H1 (cell line): ENCODE measurements around the gene FXYD7. TPM values are rescaled to one million over a fixed set of nuclear protein-coding genes. Genes with fewer than 3 reads are reported as not detected.

Source experiments
- CTCF ChIA-PET: fragments of 300-600 bp; sonication (Branson Sonifier 250); formaldehyde crosslinking; loops from one replicate; lab custom pipeline; 2021; ENCODE audit not compliant: partially characterized antibody; lab: Charles Lee
- POLR2A ChIA-PET: fragments of 300-600 bp; sonication (Branson Sonifier 250); formaldehyde crosslinking; loops from one replicate; lab custom pipeline; 2021; ENCODE audit warnings: inconsistent platforms; ENCODE audit not compliant: partially characterized antibody; lab: Charles Lee
- DNase-seq, 2 experiments: peaks; one replicate each; pipeline versions ENCODE4 v3.0.0 to v3.0.0-alpha.2; 2010 to 2022; ENCODE audit warnings: low spot score in 2 of 2, low read depth in 1 of 2, mixed read lengths in 1 of 2
- FAIRE-seq: peaks from 2 replicates; lab custom pipeline; 2011; peaks lifted over from hg19 to GRCh38; lab: Jason Lieb, UNC
- H2AFZ ChIP-seq: 2 replicates; pipeline ENCODE4 v1.8.1; 2012; ENCODE audit warnings: low read length, inconsistent platforms
- H2AK5ac ChIP-seq: 2 replicates; pipeline ENCODE4 v1.6.1; 2013; ENCODE audit warnings: low read depth, low read length
- H2BK120ac ChIP-seq: replicated peaks from 2 replicates; pipeline ENCODE3; 2013; ENCODE audit warnings: low read depth, low read length, inconsistent platforms
- H2BK12ac ChIP-seq: 2 replicates; pipeline ENCODE4 v1.6.1; 2013; ENCODE audit warnings: low read depth, low read length
- H2BK15ac ChIP-seq: 2 replicates; pipeline ENCODE4 v1.6.1; 2013; ENCODE audit warnings: low read length
- H2BK20ac ChIP-seq: 2 replicates; pipeline ENCODE4 v1.6.1; 2013; ENCODE audit warnings: low read length
- H2BK5ac ChIP-seq: 2 replicates; pipeline ENCODE4 v1.6.1; 2013; ENCODE audit warnings: low read depth, low read length
- H3K14ac ChIP-seq: 2 replicates; pipeline ENCODE4 v1.6.1; 2013; ENCODE audit warnings: inconsistent platforms; ENCODE audit not compliant: insufficient read length
- H3K18ac ChIP-seq: 2 replicates; pipeline ENCODE4 v1.6.1; 2013; ENCODE audit warnings: low read length; ENCODE audit errors: extremely low read depth
- H3K23ac ChIP-seq: 2 replicates; pipeline ENCODE4 v1.6.1; 2013; ENCODE audit warnings: inconsistent platforms; ENCODE audit not compliant: insufficient read length
- H3K23me2 ChIP-seq: 2 replicates; pipeline ENCODE4 v1.6.1; 2013; ENCODE audit warnings: low read depth, low read length
- H3K27ac ChIP-seq: 2 replicates; pipeline ENCODE4 v1.6.1; 2011; ENCODE audit warnings: low read depth, low read length, inconsistent platforms
- H3K27me3 ChIP-seq, 4 experiments: replicated peaks in 1 of 4; 1 replicate in 1 of 4; 2 replicates in 3 of 4; pipeline versions ENCODE4 v1.6.1 to v1.8.1; 2011 to 2013; ENCODE audit warnings: low read length in 3 of 4, mild to moderate bottlenecking in 3 of 4, inconsistent platforms in 2 of 4, mixed read lengths in 2 of 4, moderate library complexity in 1 of 4; ENCODE audit not compliant: control insufficient read depth in 3 of 4, insufficient read depth in 3 of 4; ENCODE audit errors: extremely low read depth in 1 of 4
- H3K36me3 ChIP-seq, 4 experiments: 2 replicates each; pipeline versions ENCODE4 v1.6.1 to v1.8.1; 2011 to 2013; ENCODE audit warnings: mild to moderate bottlenecking in 4 of 4, low read length in 3 of 4, moderate library complexity in 2 of 4, control low read depth in 1 of 4, inconsistent platforms in 1 of 4; ENCODE audit not compliant: insufficient read depth in 4 of 4, control insufficient read depth in 2 of 4
- H3K4ac ChIP-seq: replicated peaks from 2 replicates; pipeline ENCODE3; 2013; ENCODE audit warnings: low read length, low read depth, mixed read lengths, inconsistent platforms; ENCODE audit not compliant: insufficient read length
- H3K4me1 ChIP-seq, 4 experiments: replicated peaks in 1 of 4; 1 replicate in 1 of 4; 2 replicates in 3 of 4; pipeline versions ENCODE4 v1.6.1 to v1.8.1; 2011 to 2013; ENCODE audit warnings: low read length in 3 of 4, inconsistent platforms in 2 of 4, mixed read lengths in 1 of 4; ENCODE audit not compliant: insufficient read depth in 4 of 4, control insufficient read depth in 3 of 4
- H3K4me2 ChIP-seq, 2 experiments: 2 replicates each; pipeline versions ENCODE4 v1.6.1 to v1.8.1; 2011 to 2013; ENCODE audit warnings: low read depth in 2 of 2, low read length in 2 of 2, control low read depth in 1 of 2, inconsistent platforms in 1 of 2, mild to moderate bottlenecking in 1 of 2; ENCODE audit not compliant: insufficient read depth in 1 of 2
- H3K4me3 ChIP-seq, 4 experiments: fragments of 200-600, 300-600 bp in 1 of 4; sonication (generic), shearing (Covaris generic), sonication (Bioruptor Twin) in 1 of 4; 2 replicates each; pipeline versions ENCODE4 v1.5.1 to v1.8.1; 2011 to 2016; ENCODE audit warnings: low read length in 4 of 4, low read depth in 3 of 4, control low read depth in 2 of 4, inconsistent platforms in 2 of 4, mild to moderate bottlenecking in 2 of 4, mixed read lengths in 1 of 4, moderate library complexity in 1 of 4; ENCODE audit not compliant: insufficient read depth in 2 of 4; ENCODE audit errors: extremely low read depth in 1 of 4
- H3K56ac ChIP-seq: replicated peaks from 2 replicates; pipeline ENCODE3; 2013; ENCODE audit warnings: low read depth, mild to moderate bottlenecking, mixed read lengths, low read length, inconsistent platforms; ENCODE audit not compliant: insufficient read length
- H3K79me1 ChIP-seq: 2 replicates; pipeline ENCODE4 v1.6.1; 2013; ENCODE audit warnings: low read depth, low read length, control low read depth
- H3K79me2 ChIP-seq, 2 experiments: 2 replicates each; pipeline versions ENCODE4 v1.6.1 to v1.8.1; 2012 to 2013; ENCODE audit warnings: low read length in 2 of 2, mild to moderate bottlenecking in 2 of 2, inconsistent platforms in 1 of 2; ENCODE audit not compliant: insufficient read depth in 2 of 2, control insufficient read depth in 1 of 2
- H3K9ac ChIP-seq, 4 experiments: replicated peaks in 1 of 4; 1 replicate in 1 of 4; 2 replicates in 3 of 4; pipeline versions ENCODE4 v1.6.1 to v1.8.1; 2011 to 2013; ENCODE audit warnings: low read depth in 3 of 4, low read length in 3 of 4, control low read depth in 2 of 4, mild to moderate bottlenecking in 2 of 4, moderate library complexity in 2 of 4, inconsistent platforms in 1 of 4; ENCODE audit errors: extremely low read depth in 1 of 4
- H3K9me3 ChIP-seq, 2 experiments: 2 replicates each; pipeline versions ENCODE4 v1.6.1 to v1.8.1; 2012 to 2013; ENCODE audit warnings: mild to moderate bottlenecking in 2 of 2, moderate library complexity in 2 of 2, control low read depth in 1 of 2, inconsistent platforms in 1 of 2, low read depth in 1 of 2, low read length in 1 of 2, mixed read lengths in 1 of 2; ENCODE audit not compliant: insufficient read depth in 2 of 2
- H4K20me1 ChIP-seq, 2 experiments: replicated peaks in 1 of 2; 2 replicates each; pipeline versions ENCODE3 to v1.8.1; 2011 to 2013; ENCODE audit warnings: inconsistent platforms in 2 of 2, low read length in 2 of 2, mild to moderate bottlenecking in 1 of 2; ENCODE audit not compliant: insufficient read depth in 2 of 2, control insufficient read depth in 1 of 2
- H4K5ac ChIP-seq: 2 replicates; pipeline ENCODE4 v1.6.1; 2013; ENCODE audit warnings: low read length, low read depth, mixed read lengths, inconsistent platforms; ENCODE audit not compliant: insufficient read length
- H4K8ac ChIP-seq: 2 replicates; pipeline ENCODE4 v1.8.0; 2013; ENCODE audit warnings: mild to moderate bottlenecking, moderate library complexity, low read length, inconsistent platforms; ENCODE audit not compliant: insufficient read depth; ENCODE audit errors: extremely low read depth
- H4K91ac ChIP-seq: replicated peaks from 2 replicates; pipeline ENCODE3; 2013; ENCODE audit warnings: low read length, mixed read lengths, inconsistent platforms; ENCODE audit not compliant: insufficient read length
- BCL11A ChIP-seq, 2 experiments: IDR thresholded peaks; one replicate each; pipeline ENCODE4 v1.6.1; 2011; ENCODE audit warnings: low read depth in 2 of 2, low read length in 2 of 2, mild to moderate bottlenecking in 2 of 2
- BRCA1 ChIP-seq: IDR thresholded peaks from 2 replicates; pipeline ENCODE4 v1.6.1; 2012; ENCODE audit warnings: low read depth, low read length, improper control_type of control experiment
- CEBPB ChIP-seq: IDR thresholded peaks from 2 replicates; pipeline ENCODE4 v1.6.1; 2012; ENCODE audit warnings: low read depth, low read length
- CTBP2 ChIP-seq: IDR thresholded peaks from 2 replicates; pipeline ENCODE4 v1.7.0; 2011; ENCODE audit warnings: borderline replicate concordance, mild to moderate bottlenecking, moderate library complexity, mixed read lengths, low read length; ENCODE audit not compliant: insufficient read depth, insufficient read length
- EZH2 ChIP-seq: fragments of 200-600 bp; sonication (generic); IDR thresholded peaks from 2 replicates; pipeline ENCODE4 v1.7.1; 2012; ENCODE audit warnings: low read depth, mild to moderate bottlenecking, moderate library complexity, low read length, inconsistent platforms; ENCODE audit not compliant: severe bottlenecking
- KDM4A ChIP-seq: IDR thresholded peaks from one replicate; pipeline ENCODE4 v1.7.1; 2012; ENCODE audit warnings: low read depth, mild to moderate bottlenecking, moderate library complexity, low read length, inconsistent platforms; ENCODE audit not compliant: severe bottlenecking
- RAD21 ChIP-seq, 2 experiments: IDR thresholded peaks in 1 of 2; conservative IDR thresholded peaks in 1 of 2; 2 replicates each; pipeline ENCODE4 v1.6.1; 2011; ENCODE audit warnings: low read depth in 2 of 2, low read length in 2 of 2, improper control_type of control experiment in 1 of 2, inconsistent platforms in 1 of 2, mild to moderate bottlenecking in 1 of 2, moderate library complexity in 1 of 2
- RXRA ChIP-seq: IDR thresholded peaks from 2 replicates; pipeline ENCODE4 v1.6.1; 2011; ENCODE audit warnings: low read depth, mild to moderate bottlenecking, low read length, moderate library complexity; ENCODE audit not compliant: insufficient read depth
- SAP30 ChIP-seq: fragments of 300-600 bp; sonication (generic); IDR thresholded peaks from 2 replicates; pipeline ENCODE4 v1.7.1; 2012; ENCODE audit warnings: low read length, moderate library complexity, mild to moderate bottlenecking, inconsistent platforms; ENCODE audit not compliant: insufficient read depth, insufficient replicate concordance
- SIRT6 ChIP-seq: IDR thresholded peaks from one replicate; pipeline ENCODE4 v1.7.1; 2012; ENCODE audit warnings: low read length, inconsistent platforms
- SIX5 ChIP-seq: IDR thresholded peaks from 2 replicates; pipeline ENCODE4 v1.6.1; 2011; ENCODE audit warnings: mild to moderate bottlenecking, low read depth, low read length
- SP1 ChIP-seq: IDR thresholded peaks from 2 replicates; pipeline ENCODE4 v1.6.1; 2011; ENCODE audit warnings: low read depth, low read length
- WGBS, 2 experiments: shearing (Covaris generic) in 1 of 2; methylation state at CpG; one replicate each; pipeline versions ENCODE4 v1.1.6 to v1.1.7; 2013 to 2015; ENCODE audit warnings: low lambda C conversion rate in 2 of 2, mixed read lengths in 2 of 2, inconsistent platforms in 1 of 2, low coverage in 1 of 2, missing lambda C conversion rate in 1 of 2; ENCODE audit not compliant: insufficient replicate concordance in 2 of 2, insufficient coverage in 1 of 2, insufficient read length in 1 of 2; ENCODE audit errors: extremely low coverage in 1 of 2, missing lambda C conversion rate in 1 of 2; 5-methylcytosine and 5-hydroxymethylcytosine counted together
- polyA plus RNA-seq, 7 experiments: library from polyadenylated mRNA; depleted of rRNA in 3 of 7; stranded (reverse) in 5 of 7; unstranded in 2 of 7; fragments of >200 nt in 5 of 7; fragments of 200-250 nt in 2 of 7; gene quantifications; 1 replicate in 5 of 7; 2 replicates in 1 of 7; 4 replicates in 1 of 7; pipeline versions ENCODE4 v1.2.1 to v1.2.3, GENCODE V29; 2011 to 2013; ENCODE audit warnings: missing spikeins in 2 of 7, mixed read lengths in 2 of 7
- total RNA-seq: library from RNA; stranded (reverse); fragmentation: NEBNext Ultra II Directional; extraction: Animal tissue kit (Norgen Biotek cat#: 25700); gene quantifications from 2 replicates; pipeline ENCODE4 v1.2.1, GENCODE V29; 2021

The FXYD7 gene
- total and polyA plus RNA-seq, 2 of the 8 experiments (the other 6 are each of a cell fraction or from before 2014, with no cell fraction given): 12.1 to 14.3 TPM

- H3K4me2 ChIP-seq: peak within 1 kb of the TSS in 1 of 2 experiments; percentile 34; a peak in 3 of 4 replicates
- H2BK15ac ChIP-seq: 0 out of 2 replicates have a peak within 1 kb of the TSS, but pooled peaks have one; percentile 25
- CTCF ChIA-PET: interaction anchor here (0.7 to 10.2 kb wide), 33 partner anchors 8 to 155 kb away, joined by 3 to 154 read pairs (median 5); partner anchors contain the start of genes FXYD3 and HPN
- no peak for TF ChIP-seq SAP30
- TF ChIP-seq CTBP2: no peak
- no peak for TF ChIP-seq RAD21 (IDR thresholded peaks at IDR 0.05 in 1 of 2, conservative IDR thresholded peaks at IDR 0.05 in 1 of 2; ENCODE audit: low read depth in 2 of 2, low read length in 2 of 2)
- TF ChIP-seq SIRT6: no peak
- no peak for TF ChIP-seq CEBPB
- no peak for TF ChIP-seq BCL11A (IDR thresholded peaks at IDR 0.05; ENCODE audit: low read depth in 2 of 2, low read length in 2 of 2)
- TF ChIP-seq BRCA1: no peak
- no peak for TF ChIP-seq RXRA
- TF ChIP-seq SIX5: no peak
- no peak for TF ChIP-seq EZH2
- TF ChIP-seq SP1: no peak
- no peak for TF ChIP-seq KDM4A
Measured at GRCh38 chr19:35134601-35135242, 8.3 kb upstream of the FXYD7 start, which contains the start of gene LGI4. LGI4 (minus strand) TSS chr19:35135059; CDS start chr19:35134680, 379 bp downstream.

More at GRCh38 chr19:35134601-35135242, 8.3 kb upstream of the FXYD7 start, which contains the start of gene LGI4:
- POLR2A ChIA-PET: interaction anchor here (0.7 to 2.8 kb wide), 14 partner anchors 7 to 165 kb away, joined by 3 to 9 read pairs (median 4); partner anchors contain the start of gene FXYD5
- H3K79me1 ChIP-seq: no peaks in the 10 kb centered on the region
- no peak within 1 kb of the TSS for H2BK20ac ChIP-seq
- H3K4me1 ChIP-seq: peaks cover 3 to 17% (median 12%) of the 10 kb centered on the region in 4 experiments; a peak in 6 of 7 replicates
- H3K14ac ChIP-seq: no peak within 1 kb of the TSS
- no peak within 1 kb of the TSS for H3K27ac ChIP-seq
- H3K23me2 ChIP-seq: peaks cover 4% of the 10 kb centered on the region
- H3K18ac ChIP-seq: peak within 1 kb of the TSS; percentile 51; the same call in 1 of the 2 replicates
- peak within 1 kb of the TSS; percentile 17 for H4K5ac ChIP-seq
- DNase-seq (no peak), FAIRE-seq (no peak)
- H3K23ac ChIP-seq: no peak within 1 kb of the TSS
- H3K4me3 ChIP-seq: peak within 1 kb of the TSS in 1 of 4 experiments; percentile 44; a peak in 2 of 8 replicates
- H3K79me2 ChIP-seq: no peaks in the 10 kb centered on the region
- H3K56ac ChIP-seq: no peak within 1 kb of the TSS
- no peak within 1 kb of the TSS for H3K4ac ChIP-seq
- 0 out of 2 replicates have a peak within 1 kb of the TSS, but pooled peaks have one; percentile 3 for H2BK12ac ChIP-seq
- H3K27me3 ChIP-seq: peaks cover 0 to 3% (median 0%) of the 10 kb centered on the region in 4 experiments; a peak in 1 of 7 replicates
- no peaks in the 10 kb centered on the region for H3K9me3 ChIP-seq
- H2AFZ ChIP-seq: no peak within 1 kb of the TSS
- H4K91ac ChIP-seq: no peak within 1 kb of the TSS
- no peak within 1 kb of the TSS for H3K9ac ChIP-seq
- peak within 1 kb of the TSS; percentile 37; the same call in 1 of the 2 replicates for H4K8ac ChIP-seq
- no peak within 1 kb of the TSS for H2BK120ac ChIP-seq
- H2AK5ac ChIP-seq: no peak within 1 kb of the TSS
- H3K36me3 ChIP-seq: no peaks in the 10 kb centered on the region
- peak within 1 kb of the TSS; percentile 44 for H2BK5ac ChIP-seq
- no peaks in the 10 kb centered on the region for H4K20me1 ChIP-seq
- 74% methylated on average over 14 of the region's 15 CpGs; no CpG with 5 or more reads in 1 of the 2 experiments for WGBS, 2 experiments
